PC-3 (cell line): ENCODE results near the gene MRPS12. TPM values are rescaled to one million over a fixed set of nuclear protein-coding genes. Genes with fewer than 3 reads are reported as not detected.

ENCODE experiments used
- ATAC-seq: fragments of 200-7000 bp; cut with Tn5 transposase; 2 replicates; pipeline ENCODE4 v1.9.1; 2020; ENCODE audit warnings: mild to moderate bottlenecking, moderate library complexity
- BruUV-seq: library from RNA; stranded (reverse); fragments of 400-500 nt; replicated peaks from 2 replicates; lab custom pipeline; 2021; lab: Mats Ljungman, UMichigan
- CTCF ChIA-PET: fragments of 300-600 bp; sonication (Branson Sonifier 250); formaldehyde crosslinking; loops from one replicate; lab custom pipeline; 2022; ENCODE audit warnings: antibody characterized with exemption; lab: Charles Lee
- POLR2A ChIA-PET: fragments of 300-600 bp; sonication (Branson Sonifier 250); formaldehyde crosslinking; loops from one replicate; lab custom pipeline; 2022; ENCODE audit warnings: antibody characterized with exemption; ENCODE audit not compliant: unreplicated experiment; lab: Charles Lee
- DNase-seq: peaks from one replicate; pipeline ENCODE4 v3.0.0-alpha.2; 2015
- H2AFZ ChIP-seq: fragments of 300-600 bp; sonication (generic); 2 replicates; pipeline ENCODE4 v1.6.0; 2016; ENCODE audit warnings: antibody characterized with exemption, low read length
- H3F3A ChIP-seq: fragments of 300-600 bp; sonication (generic); one replicate; pipeline ENCODE4 v1.6.0; 2017; ENCODE audit warnings: antibody characterized with exemption, low read length, control low read depth, mild to moderate bottlenecking; ENCODE audit not compliant: unreplicated experiment
- H3K27ac ChIP-seq: fragments of 300-600 bp; sonication (generic); 2 replicates; pipeline ENCODE4 v1.5.1; 2016; ENCODE audit warnings: mild to moderate bottlenecking, low read length
- H3K27me3 ChIP-seq: fragments of 300-600 bp; sonication (generic); 2 replicates; pipeline ENCODE4 v1.6.1; 2016; ENCODE audit warnings: low read length, mixed read lengths
- H3K36me3 ChIP-seq: fragments of 300-600 bp; sonication (generic); 2 replicates; pipeline ENCODE4 v1.6.1; 2016; ENCODE audit warnings: low read depth, mixed run types, low read length, mixed read lengths
- H3K4me1 ChIP-seq: fragments of 300-600 bp; sonication (generic); 2 replicates; pipeline ENCODE4 v1.5.1; 2016; ENCODE audit warnings: low read length; ENCODE audit not compliant: insufficient read depth
- H3K4me2 ChIP-seq: fragments of 300-600 bp; sonication (generic); 2 replicates; pipeline ENCODE4 v1.6.0; 2016; ENCODE audit warnings: low read length
- H3K4me3 ChIP-seq: fragments of 300-600 bp; sonication (generic); 2 replicates; pipeline ENCODE4 v1.5.1; 2016; ENCODE audit warnings: mild to moderate bottlenecking, low read length, mixed read lengths
- H3K79me2 ChIP-seq: fragments of 300-600 bp; sonication (generic); 2 replicates; pipeline ENCODE4 v1.6.1; 2017; ENCODE audit warnings: low read length, mixed read lengths
- H3K9ac ChIP-seq: fragments of 300-600 bp; sonication (generic); 2 replicates; pipeline ENCODE4 v1.6.0; 2016; ENCODE audit warnings: mild to moderate bottlenecking, low read length
- H3K9me2 ChIP-seq: fragments of 300-600 bp; sonication (generic); replicated peaks from 2 replicates; pipeline ENCODE4 v1.6.1; 2016; ENCODE audit warnings: mixed run types, low read length, mixed read lengths
- H3K9me3 ChIP-seq: fragments of 300-600 bp; sonication (generic); 2 replicates; pipeline ENCODE4 v1.6.1; 2016; ENCODE audit warnings: low read length, mixed read lengths
- H4K20me1 ChIP-seq: fragments of 300-600 bp; sonication (generic); 2 replicates; pipeline ENCODE4 v1.6.1; 2016; ENCODE audit warnings: low read length, mixed read lengths
- EZH2 ChIP-seq: fragments of 300-600 bp; sonication (generic); IDR thresholded peaks from one replicate; pipeline ENCODE4 v1.6.1; 2017; ENCODE audit warnings: antibody characterized with exemption, mild to moderate bottlenecking, low read length; ENCODE audit not compliant: unreplicated experiment
- EZH2phosphoT487 ChIP-seq: fragments of 300-600 bp; sonication (generic); IDR thresholded peaks from 2 replicates; pipeline ENCODE4 v1.6.1; 2018; ENCODE audit warnings: mild to moderate bottlenecking, antibody characterized with exemption, low read length, borderline replicate concordance
- intact Hi-C: fragments of 100-400 bp; cut with micrococcal nuclease; formaldehyde crosslinking; loops from 2 replicates; pipeline ENCODE4 v1.9.0; 2023
- total RNA-seq: library from RNA; depleted of rRNA; stranded (reverse); fragments of >200 nt; gene quantifications from 2 replicates; pipeline ENCODE4 v1.2.3, GENCODE V29; 2014
- TF ChIP-seq, protein P1 (sequence below): fragments of 300-600 bp; sonication (generic); conservative IDR thresholded peaks from 2 replicates; pipeline ENCODE4 v1.5.1; 2017; ENCODE audit warnings: antibody characterized with exemption, low read depth, mild to moderate bottlenecking, low read length

MRPS12 gene
- total RNA-seq, 1 experiment from 2014 or later: 156 TPM

DNA sequence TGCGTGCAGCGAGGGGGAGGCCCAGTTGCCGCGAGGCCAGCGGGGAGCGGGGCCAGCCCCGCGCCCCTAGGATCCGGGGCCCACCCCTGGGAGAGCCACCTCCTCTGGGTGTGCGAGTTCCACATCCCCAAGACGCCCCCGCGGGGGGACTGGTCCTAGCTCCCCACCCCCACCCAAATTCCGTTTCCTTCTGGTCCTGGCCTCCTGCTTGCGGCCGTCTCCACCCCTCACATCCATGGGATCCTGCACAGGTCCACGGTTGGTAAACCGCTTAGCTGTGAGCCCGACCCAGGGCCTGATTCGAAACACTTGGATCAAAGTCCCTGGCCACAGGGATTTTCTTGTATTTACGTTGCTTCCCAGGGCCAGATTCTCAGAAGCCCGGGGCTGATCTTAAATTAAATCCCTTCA, 45.1 kb downstream of the MRPS12 start:
- Histone ChIP-seq H3K9me3 (no peaks in the 10 kb centered on the region), H3K27me3 (no peaks in the 10 kb centered on the region), H4K20me1 (no peaks in the 10 kb centered on the region), H3K4me3 (no peak overlapping the region), H3F3A (no peaks in the 10 kb centered on the region), H3K9ac (no peak overlapping the region), H2AFZ (no peak overlapping the region), H3K79me2 (no peaks in the 10 kb centered on the region), H3K4me1 (no peaks in the 10 kb centered on the region), H3K36me3 (no peaks in the 10 kb centered on the region), H3K27ac (no peak overlapping the region), H3K9me2 (no peaks in the 10 kb centered on the region), H3K4me2 (no peak overlapping the region)
- DNase-seq (no peak), ATAC-seq (no peak)
- intact Hi-C loops: no loop called here
- POLR2A ChIA-PET: no interaction called here
- no TSS peak for BruUV-seq
- TF ChIP-seq, protein P1, sequence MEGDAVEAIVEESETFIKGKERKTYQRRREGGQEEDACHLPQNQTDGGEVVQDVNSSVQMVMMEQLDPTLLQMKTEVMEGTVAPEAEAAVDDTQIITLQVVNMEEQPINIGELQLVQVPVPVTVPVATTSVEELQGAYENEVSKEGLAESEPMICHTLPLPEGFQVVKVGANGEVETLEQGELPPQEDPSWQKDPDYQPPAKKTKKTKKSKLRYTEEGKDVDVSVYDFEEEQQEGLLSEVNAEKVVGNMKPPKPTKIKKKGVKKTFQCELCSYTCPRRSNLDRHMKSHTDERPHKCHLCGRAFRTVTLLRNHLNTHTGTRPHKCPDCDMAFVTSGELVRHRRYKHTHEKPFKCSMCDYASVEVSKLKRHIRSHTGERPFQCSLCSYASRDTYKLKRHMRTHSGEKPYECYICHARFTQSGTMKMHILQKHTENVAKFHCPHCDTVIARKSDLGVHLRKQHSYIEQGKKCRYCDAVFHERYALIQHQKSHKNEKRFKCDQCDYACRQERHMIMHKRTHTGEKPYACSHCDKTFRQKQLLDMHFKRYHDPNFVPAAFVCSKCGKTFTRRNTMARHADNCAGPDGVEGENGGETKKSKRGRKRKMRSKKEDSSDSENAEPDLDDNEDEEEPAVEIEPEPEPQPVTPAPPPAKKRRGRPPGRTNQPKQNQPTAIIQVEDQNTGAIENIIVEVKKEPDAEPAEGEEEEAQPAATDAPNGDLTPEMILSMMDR: no peak
- TF ChIP-seq EZH2phosphoT487 (no peak), EZH2 (no peak)
- CTCF ChIA-PET: no interaction called here

DNA sequence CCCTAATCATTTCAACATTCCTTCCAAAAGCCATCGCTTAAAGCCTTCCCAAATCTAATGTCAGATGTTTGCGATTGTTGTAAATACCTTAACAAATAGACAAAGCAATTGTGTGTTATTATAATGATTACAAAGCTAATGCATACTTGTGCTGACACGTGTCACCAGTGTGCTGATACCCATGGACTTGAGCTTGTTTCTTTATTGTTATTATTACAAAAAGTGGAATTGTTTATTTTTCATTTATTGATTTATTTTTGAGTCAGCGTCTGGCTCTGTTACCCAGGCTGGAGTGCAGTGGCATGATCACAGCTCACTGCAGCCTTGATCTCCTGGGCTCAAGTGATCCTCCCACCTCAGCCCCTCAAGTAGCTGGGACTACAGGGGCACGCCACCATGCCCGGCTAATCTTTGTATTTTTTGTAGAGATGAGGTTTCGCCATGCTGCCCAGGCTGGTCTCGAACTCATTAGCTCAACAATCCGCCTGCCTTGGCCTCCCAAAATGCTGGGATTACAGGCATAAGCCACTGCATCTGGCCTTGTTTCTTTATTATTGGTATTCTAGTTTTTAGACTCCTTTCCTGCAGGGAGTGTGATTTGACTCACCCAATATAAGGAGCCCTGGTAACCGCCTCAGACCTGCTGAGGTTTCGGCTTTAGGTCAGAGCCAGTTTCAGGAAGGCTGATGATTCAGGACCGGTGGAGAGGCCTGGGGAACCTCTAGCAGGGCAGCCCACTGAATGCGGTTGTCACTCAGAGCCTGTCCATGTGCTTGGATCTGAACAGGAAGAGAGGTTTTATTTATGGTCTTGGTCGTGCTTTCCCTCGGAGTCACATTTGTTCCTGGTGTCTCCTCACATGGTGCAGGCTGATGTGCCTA, 46.9 kb downstream of the MRPS12 start:
- Histone ChIP-seq H3K9me3 (no peaks in the 10 kb centered on the region), H3K27me3 (no peaks in the 10 kb centered on the region), H4K20me1 (no peaks in the 10 kb centered on the region), H3K4me3 (no peak overlapping the region), H3K9ac (no peak overlapping the region), H3F3A (no peaks in the 10 kb centered on the region), H2AFZ (no peak overlapping the region), H3K27ac (no peak overlapping the region), H3K36me3 (no peaks in the 10 kb centered on the region), H3K79me2 (no peaks in the 10 kb centered on the region), H3K9me2 (no peaks in the 10 kb centered on the region), H3K4me1 (no peaks in the 10 kb centered on the region), H3K4me2 (no peak overlapping the region)
- intact Hi-C loops: no loop called here
- POLR2A ChIA-PET: no interaction called here
- DNase-seq: no peak
- ATAC-seq: no peak
- no peak for TF ChIP-seq EZH2phosphoT487
- TF ChIP-seq, protein P1: no peak
- no peak for TF ChIP-seq EZH2
- CTCF ChIA-PET: no interaction called here
- BruUV-seq: no TSS peak

DNA sequence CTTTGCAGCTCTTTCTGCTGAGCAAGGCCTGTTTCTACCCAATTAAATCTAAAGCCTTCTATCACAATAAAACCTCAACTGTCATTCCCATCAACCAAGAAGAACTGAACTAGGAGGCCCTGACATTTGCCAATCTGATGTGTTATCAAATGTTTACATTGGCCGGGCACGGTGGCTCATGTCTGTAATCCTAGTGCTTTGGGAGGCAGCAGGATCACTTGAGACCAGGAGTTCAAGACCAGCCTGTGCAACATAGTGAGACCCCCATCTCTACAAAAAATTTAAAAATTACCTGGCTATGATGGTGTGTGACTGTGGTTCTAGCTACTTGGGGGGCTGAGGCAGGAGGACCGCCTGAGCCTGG, 47.6 kb downstream of the MRPS12 start:
- ChIA-PET CTCF (no interaction called here), POLR2A (no interaction called here)
- H2AFZ ChIP-seq: no peak overlapping the region
- H3K9ac ChIP-seq: no peak overlapping the region
- no peaks in the 10 kb centered on the region for H3K9me3 ChIP-seq
- no peaks in the 10 kb centered on the region for H3K4me1 ChIP-seq
- no peak overlapping the region for H3K4me3 ChIP-seq
- no peaks in the 10 kb centered on the region for H4K20me1 ChIP-seq
- TF ChIP-seq, protein P1: no peak
- no peak for TF ChIP-seq EZH2
- no peak for TF ChIP-seq EZH2phosphoT487
- no peak overlapping the region for H3K27ac ChIP-seq
- H3K27me3 ChIP-seq: no peaks in the 10 kb centered on the region
- ATAC-seq (no peak), DNase-seq (no peak)
- H3K4me2 ChIP-seq: no peak overlapping the region
- intact Hi-C loops: no loop called here
- H3K9me2 ChIP-seq: no peaks in the 10 kb centered on the region
- no peaks in the 10 kb centered on the region for H3K79me2 ChIP-seq
- H3F3A ChIP-seq: no peaks in the 10 kb centered on the region
- H3K36me3 ChIP-seq: no peaks in the 10 kb centered on the region
- no TSS peak for BruUV-seq
